Measurements from ENCODE around the gene TEKTIP1. TPM values are rescaled to one million over a fixed set of nuclear protein-coding genes. Genes with fewer than 3 reads are reported as not detected.
"Not testable (repeated sequence)": the region's sequence is repeated elsewhere in the genome, so short reads cannot be mapped to it uniquely, and the experiment has no call there.

TEKTIP1 gene
- total RNA-seq, 8 experiments from 2014 or later: 0.50 to 4.3 (median 0.99) TPM

DNA sequence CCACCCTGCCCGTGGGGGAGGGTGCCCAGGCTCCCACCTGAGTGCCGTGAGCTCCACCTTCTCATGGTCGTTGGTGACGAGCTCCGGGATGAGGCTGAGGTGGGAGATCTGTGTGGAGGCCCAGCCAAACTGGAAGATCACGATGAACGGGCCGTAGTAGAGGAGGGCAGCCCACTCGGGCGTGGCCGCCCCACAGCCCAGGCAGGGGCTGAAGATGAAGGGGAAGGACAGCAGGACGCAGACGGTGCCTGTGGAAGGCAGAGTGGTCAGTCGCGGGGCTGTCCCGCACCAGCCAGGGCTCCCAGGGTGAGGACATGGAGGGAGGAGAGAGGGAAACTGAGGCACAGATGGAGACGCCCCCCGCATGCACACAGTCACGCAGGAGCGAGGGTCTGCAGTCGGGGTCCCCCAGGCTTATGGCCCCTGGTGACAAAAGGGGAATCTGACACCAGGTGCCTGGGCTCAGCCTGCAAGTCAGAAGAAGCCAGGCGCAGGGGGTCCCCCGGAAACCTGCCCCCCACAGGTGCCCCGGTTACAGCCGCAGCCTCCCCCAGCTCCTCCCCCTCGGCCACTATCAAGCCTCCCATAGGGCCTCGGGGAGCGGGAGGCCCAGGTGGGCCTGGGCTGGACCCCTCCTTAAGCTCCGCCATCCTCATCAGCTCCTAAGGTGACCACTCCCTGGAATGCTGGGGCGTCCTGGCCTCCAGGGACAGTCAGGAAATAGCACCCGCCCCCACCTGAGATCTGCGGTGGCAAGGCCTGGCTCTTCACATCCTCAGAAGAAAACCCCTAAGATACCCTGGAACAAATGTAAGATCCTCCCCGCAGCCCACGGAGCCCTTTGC, 12.2 kb downstream of the TEKTIP1 start:
- 76 to 100% (median 94%) methylated on average over 1 to 3 of the region's 34 CpGs; no CpG with 5 or more reads in 7 of the 10 experiments for WGBS, 10 experiments
- in situ Hi-C loops (cut with MboI; ENCODE audit: low pct_unique_long_range_greater_than_20kb in 2 of 9, low sequenced_read_pairs in 9 of 9, unreplicated experiment in 9 of 9): loop anchor here in 1 of 9 experiments (25.0 kb wide), 1 partner anchor 161 kb away; the partner anchor contains the start of genes PIP5K1C and TJP3
- Histone ChIP-seq H3K4me3 (no peak overlapping the region), H3K27ac (no peak overlapping the region), H3K4me1 (replicated peaks in 1 of 2) (peaks cover 3% of the 10 kb centered on the region in 2 donors)
- ATAC-seq (replicated peaks in 6 of 8): peak in 2 of 8 experiments; percentile 8 to 18

GRCh38 chr19:3551792-3552095, 12.8 kb downstream of the TEKTIP1 start:
- in situ Hi-C loops (cut with MboI; ENCODE audit: low pct_unique_long_range_greater_than_20kb in 2 of 9, low sequenced_read_pairs in 9 of 9, unreplicated experiment in 9 of 9): loop anchor here in 1 of 9 experiments (25.0 kb wide), 1 partner anchor 161 kb away; the partner anchor contains the start of genes PIP5K1C and TJP3
- Histone ChIP-seq H3K4me1 (replicated peaks in 1 of 2) (peaks cover 5 to 6% of the 10 kb centered on the region in 2 donors), H3K4me3 (no peak overlapping the region), H3K27ac (no peak overlapping the region)
- WGBS, 10 experiments: 33 to 100% (median 80%) methylated on average over 1 to 4 of the region's 9 CpGs; no CpG with 5 or more reads in 1 of the 10 experiments
- ATAC-seq (replicated peaks in 6 of 8): no peak

- H3K27ac ChIP-seq: no peak overlapping the region
- WGBS, 10 experiments: 83 to 93% (median 88%) methylated on average over 5 to 14 of the region's 21 CpGs; no CpG with 5 or more reads in 1 of the 10 experiments
These were observed 15.5 kb downstream of the TEKTIP1 start for GRCh38 chr19:3554254-3555083.

DNA sequence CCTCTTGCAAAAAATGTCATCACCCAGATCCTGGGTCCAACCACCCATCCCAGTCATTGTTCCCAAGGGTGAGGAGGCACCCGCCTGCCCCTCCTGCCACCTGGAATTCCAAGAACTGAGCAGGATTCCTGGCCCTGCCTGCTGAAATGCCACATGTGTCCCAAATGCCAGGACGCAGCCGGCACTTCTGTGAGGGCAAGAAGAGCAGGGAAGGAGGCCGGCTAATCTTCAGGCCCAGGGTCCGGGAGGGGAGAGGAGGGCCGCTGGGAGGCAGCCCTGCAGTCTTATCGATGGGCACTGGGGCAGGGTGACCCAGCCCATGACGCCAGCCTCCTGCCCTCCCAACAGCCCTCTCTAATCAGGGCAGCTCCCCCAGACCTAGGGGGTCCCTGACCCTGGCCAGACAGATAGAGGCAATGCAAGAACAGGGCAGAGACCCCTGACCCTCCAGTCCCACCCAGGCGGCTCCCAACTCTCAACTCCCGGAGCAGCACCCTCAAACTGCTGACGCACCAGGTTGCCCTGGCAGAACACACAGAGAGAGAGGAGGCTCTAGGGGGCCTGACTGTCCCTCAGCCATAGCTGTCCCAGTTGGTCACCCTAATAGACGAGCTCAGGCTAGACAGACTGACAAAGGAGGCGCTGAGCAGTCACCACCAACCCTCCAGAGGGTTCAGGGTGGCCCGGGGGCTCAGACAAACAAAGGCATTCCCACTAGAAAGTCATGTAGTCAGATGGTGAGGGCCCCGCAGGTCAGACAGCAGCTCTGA, 16.9 kb downstream of the TEKTIP1 start:
- WGBS, 10 experiments: 68 to 100% (median 90%) methylated on average over 2 to 6 of the region's 15 CpGs; no CpG with 5 or more reads in 2 of the 10 experiments
- in situ Hi-C loops (cut with MboI; ENCODE audit: low pct_unique_long_range_greater_than_20kb in 2 of 9, low sequenced_read_pairs in 9 of 9, unreplicated experiment in 9 of 9): loop anchor here in 1 of 9 experiments (25.0 kb wide), 1 partner anchor 156 kb away; the partner anchor contains the start of genes PIP5K1C and TJP3
- ATAC-seq (replicated peaks in 6 of 8): no peak
- peak overlapping the region in 3 of 5 donors; percentile 81 to 97 (median 83) for H3K4me3 ChIP-seq
- peaks cover 5 to 9% of the 10 kb centered on the region in 2 donors for H3K4me1 ChIP-seq (replicated peaks in 1 of 2)
- no peak overlapping the region for H3K27ac ChIP-seq

More at GRCh38 chr19:3554254-3555083, 15.5 kb downstream of the TEKTIP1 start:
- Histone ChIP-seq H3K4me1 (replicated peaks in 1 of 2) (peaks cover 5 to 9% of the 10 kb centered on the region in 2 donors), H3K4me3 (no peak overlapping the region)
- in situ Hi-C loops (cut with MboI; ENCODE audit: low pct_unique_long_range_greater_than_20kb in 2 of 9, low sequenced_read_pairs in 9 of 9, unreplicated experiment in 9 of 9): loop anchor here in 1 of 9 experiments (25.0 kb wide), 1 partner anchor 158 kb away; the partner anchor contains the start of genes PIP5K1C and TJP3
- no peak for ATAC-seq (replicated peaks in 6 of 8)

GRCh38 chr19:3556423-3556977, 17.5 kb downstream of the TEKTIP1 start:
- Histone ChIP-seq H3K4me1 (replicated peaks in 1 of 2) (peaks cover 5 to 9% of the 10 kb centered on the region in 2 donors), H3K27ac (no peak overlapping the region), H3K4me3 (peak overlapping the region; percentile 74 to 97 (median 81))
- in situ Hi-C loops (cut with MboI; ENCODE audit: low pct_unique_long_range_greater_than_20kb in 2 of 9, low sequenced_read_pairs in 9 of 9, unreplicated experiment in 9 of 9): loop anchor here in 1 of 9 experiments (25.0 kb wide), 1 partner anchor 156 kb away; the partner anchor contains the start of genes PIP5K1C and TJP3
- WGBS, 10 experiments: 0 to 33% (median 0%) methylated on average over 1 to 2 of the region's 9 CpGs; no CpG with 5 or more reads in 6 of the 10 experiments
- ATAC-seq (replicated peaks in 6 of 8): no peak

DNA sequence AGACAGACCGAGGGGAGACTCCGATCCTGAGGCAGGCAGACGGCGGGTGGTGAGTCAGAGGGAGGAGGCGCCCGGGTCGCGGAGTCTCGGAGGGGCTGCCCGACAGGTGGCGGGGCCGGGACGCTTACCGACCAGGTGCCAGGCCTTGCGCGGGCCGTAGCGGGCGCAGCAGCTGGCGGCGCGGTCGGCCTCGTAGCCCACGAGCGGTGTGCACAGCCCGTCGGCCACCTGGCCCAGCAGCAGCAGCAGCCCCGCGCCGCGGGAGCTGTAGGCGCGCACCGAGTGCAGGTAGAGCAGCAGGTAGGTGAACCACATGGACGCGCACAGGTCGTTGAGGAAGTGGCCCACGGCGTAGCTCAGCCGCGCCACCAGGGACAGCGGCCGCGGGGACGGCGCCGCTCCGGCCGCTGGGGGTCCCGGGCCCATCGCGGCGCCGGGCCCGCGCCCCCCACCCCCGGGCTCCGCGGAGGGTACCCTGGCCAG, 18.0 kb downstream of the TEKTIP1 start:
- ATAC-seq (replicated peaks in 6 of 8): peak; percentile 8 to 53 (median 37)
- Histone ChIP-seq H3K4me3 (peak overlapping the region; percentile 74 to 97 (median 81)), H3K27ac (no peak overlapping the region), H3K4me1 (replicated peaks in 1 of 2) (peaks cover 5 to 9% of the 10 kb centered on the region in 2 donors)
- WGBS, 10 experiments: 0% methylated on average over 7 of the region's 60 CpGs; no CpG with 5 or more reads in 9 of the 10 experiments
- in situ Hi-C loops (cut with MboI; ENCODE audit: low pct_unique_long_range_greater_than_20kb in 2 of 9, low sequenced_read_pairs in 9 of 9, unreplicated experiment in 9 of 9): loop anchor here in 1 of 9 experiments (25.0 kb wide), 1 partner anchor 155 kb away; the partner anchor contains the start of genes PIP5K1C and TJP3

GRCh38 chr19:3557461-3558248, 18.7 kb downstream of the TEKTIP1 start, which contains the start of gene MFSD12:
TSS of gene MFSD12 (minus strand) at chr19:3557586. CDS start at chr19:3557403, 183 bp downstream.
- in situ Hi-C loops (cut with MboI; ENCODE audit: low pct_unique_long_range_greater_than_20kb in 2 of 9, low sequenced_read_pairs in 9 of 9, unreplicated experiment in 9 of 9): loop anchor here in 1 of 9 experiments (25.0 kb wide), 1 partner anchor 155 kb away; the partner anchor contains the start of genes PIP5K1C and TJP3
- 0 to 4% (median 1%) methylated on average over 4 to 10 of the region's 81 CpGs; no CpG with 5 or more reads in 6 of the 10 experiments for WGBS, 10 experiments
- H3K27ac ChIP-seq: no peak within 1 kb of the TSS

GRCh38 chr19:3563709-3564524, 24.9 kb downstream of the TEKTIP1 start:
- WGBS, 10 experiments: 79 to 100% (median 80%) methylated on average over 1 to 5 of the region's 17 CpGs; no CpG with 5 or more reads in 4 of the 10 experiments

More at GRCh38 chr19:3557461-3558248, 18.7 kb downstream of the TEKTIP1 start, which contains the start of gene MFSD12:
- H3K4me1 ChIP-seq (replicated peaks in 1 of 2): peaks cover 5 to 9% of the 10 kb centered on the region in 2 donors
- ATAC-seq (replicated peaks in 6 of 8): peak; percentile 87 to 96 (median 94)
- peak within 1 kb of the TSS; percentile 74 to 97 (median 81) for H3K4me3 ChIP-seq

GRCh38 chr19:3565139-3565538, 26.2 kb downstream of the TEKTIP1 start:
- in situ Hi-C loops (cut with MboI; ENCODE audit: low pct_unique_long_range_greater_than_20kb in 2 of 9, low sequenced_read_pairs in 9 of 9, unreplicated experiment in 9 of 9): loop anchor here in 1 of 9 experiments (25.0 kb wide), 1 partner anchor 147 kb away; the partner anchor contains the start of genes PIP5K1C and TJP3
- Histone ChIP-seq H3K4me1 (replicated peaks in 1 of 2) (no peaks in the 10 kb centered on the region), H3K27ac (no peak overlapping the region), H3K4me3 (no peak overlapping the region)
- WGBS, 10 experiments: 78 to 95% (median 89%) methylated on average over 3 to 7 of the region's 19 CpGs; no CpG with 5 or more reads in 5 of the 10 experiments
- ATAC-seq (replicated peaks in 6 of 8): peak in 1 of 8 experiments; percentile 45

More at GRCh38 chr19:3563709-3564524, 24.9 kb downstream of the TEKTIP1 start:
- Histone ChIP-seq H3K4me1 (replicated peaks in 1 of 2) (no peaks in the 10 kb centered on the region), H3K27ac (no peak overlapping the region), H3K4me3 (no peak overlapping the region)
- in situ Hi-C loops (cut with MboI; ENCODE audit: low pct_unique_long_range_greater_than_20kb in 2 of 9, low sequenced_read_pairs in 9 of 9, unreplicated experiment in 9 of 9): loop anchor here in 1 of 9 experiments (25.0 kb wide), 1 partner anchor 148 kb away; the partner anchor contains the start of genes PIP5K1C and TJP3
- ATAC-seq (replicated peaks in 6 of 8): no peak

GRCh38 chr19:3570042-3570441, 31.1 kb downstream of the TEKTIP1 start:
- not testable (repeated sequence) for H3K4me1 ChIP-seq (replicated peaks in 1 of 2); H3K27ac ChIP-seq; H3K4me3 ChIP-seq; ATAC-seq (replicated peaks in 6 of 8)
- 60 to 100% (median 91%) methylated on average over 1 to 11 of the region's 11 CpGs; no CpG with 5 or more reads in 1 of the 10 experiments for WGBS, 10 experiments
- in situ Hi-C loops (cut with MboI; ENCODE audit: low pct_unique_long_range_greater_than_20kb in 2 of 9, low sequenced_read_pairs in 9 of 9, unreplicated experiment in 9 of 9): loop anchor here in 1 of 9 experiments (25.0 kb wide), 1 partner anchor 142 kb away; the partner anchor contains the start of genes PIP5K1C and TJP3
